ENCODE results near the gene CRYBG2.
A peak's percentile ranks its signal among the peaks of the same experiment; 100 is the strongest.
"Not testable (repeated sequence)": the region's sequence is repeated elsewhere in the genome, so short reads cannot be mapped to it uniquely, and the experiment has no call there.

CRYBG2 gene

DNA sequence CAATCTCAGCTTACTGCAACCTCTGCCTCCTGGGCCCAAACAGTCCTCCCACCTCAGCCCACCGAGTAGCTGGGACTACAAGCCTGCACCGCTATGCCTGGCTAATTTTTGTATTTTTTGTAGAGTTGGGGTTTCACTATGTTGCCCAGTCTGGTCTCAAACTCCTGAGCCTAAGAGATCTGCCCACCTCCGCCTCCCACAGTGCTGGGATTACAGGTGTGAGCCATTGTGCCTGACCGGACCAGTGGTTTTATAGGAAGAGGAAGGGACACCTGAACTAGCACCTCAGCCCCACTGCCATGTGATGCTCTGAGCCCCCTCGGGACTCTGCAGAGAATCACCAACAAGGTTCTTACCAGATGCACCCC lies 4.1 kb downstream of the CRYBG2 start:
- DNase-seq (ENCODE audit: low read depth): no peak

- no peak for DNase-seq (ENCODE audit: low read depth)
These were observed 4.6 kb downstream of the CRYBG2 start for GRCh38 chr1:26349188-26349876.

DNA sequence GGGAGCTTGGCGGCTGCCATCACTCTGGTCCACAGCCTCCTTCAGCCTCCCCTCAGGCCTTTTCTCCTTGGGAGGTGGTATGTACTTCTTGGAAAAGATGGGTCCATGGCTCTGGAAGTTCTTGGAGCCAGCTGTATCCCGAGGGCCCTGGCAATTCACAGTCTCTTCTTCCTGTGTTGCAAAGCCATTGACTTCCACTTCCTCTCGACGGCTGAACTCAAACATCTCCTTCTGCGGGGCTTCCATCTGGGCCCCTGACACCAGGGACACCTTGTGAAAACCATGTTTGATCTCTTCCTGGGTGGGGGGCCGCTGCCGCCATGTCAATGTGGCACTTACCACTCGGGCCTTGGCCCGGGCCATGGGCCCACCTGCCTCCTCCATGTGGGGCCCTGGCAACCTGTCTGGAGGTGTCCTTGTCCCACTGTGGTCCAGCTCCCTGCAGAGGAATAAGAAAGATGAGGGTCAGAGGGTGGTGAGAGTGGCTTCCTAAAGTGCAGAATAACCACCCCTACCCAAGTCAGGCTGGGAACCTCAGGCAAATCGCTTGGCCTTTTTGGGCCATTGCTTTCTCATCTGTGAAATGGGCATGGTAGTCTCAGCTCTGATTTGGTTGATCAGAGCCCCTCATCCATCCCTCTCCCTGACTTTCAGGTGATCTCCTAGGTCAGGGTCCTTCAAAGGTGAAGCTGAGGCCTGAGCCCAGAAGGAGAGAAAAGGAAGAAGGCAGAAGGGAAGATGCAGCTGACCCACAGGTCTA lies 7.5 kb downstream of the CRYBG2 start:
- DNase-seq (ENCODE audit: low read depth): no peak

GRCh38 chr1:26345718-26346117 lies 8.2 kb downstream of the CRYBG2 start:
- no peak for DNase-seq (ENCODE audit: low read depth)

GRCh38 chr1:26344147-26344920 lies 9.6 kb downstream of the CRYBG2 start:
- DNase-seq (ENCODE audit: low read depth): no peak

- DNase-seq (ENCODE audit: low read depth): no peak
These were observed 13.9 kb downstream of the CRYBG2 start for GRCh38 chr1:26340047-26340481.

- no peak for DNase-seq (ENCODE audit: low read depth)
These were observed 15.3 kb downstream of the CRYBG2 start for GRCh38 chr1:26338670-26339069.

DNA sequence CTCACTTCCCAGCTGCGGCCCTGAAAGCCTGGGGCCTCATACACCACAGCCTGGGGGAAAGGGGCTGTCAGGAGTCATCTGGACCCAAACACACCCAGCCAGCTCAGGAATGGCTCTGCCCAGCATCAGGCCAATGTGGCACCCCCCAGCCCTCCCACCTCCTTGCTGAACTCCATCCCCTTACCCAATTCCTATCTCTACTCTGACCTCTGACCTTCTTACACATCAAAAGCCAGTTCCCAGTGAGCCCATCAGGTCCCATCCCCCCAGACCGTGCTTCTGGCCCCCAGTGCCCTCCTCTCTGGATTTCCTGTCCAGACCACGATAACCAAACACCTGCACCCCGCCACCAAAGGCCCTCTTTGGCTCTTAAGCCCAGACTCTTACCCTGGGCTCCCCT lies 16.3 kb downstream of the CRYBG2 start:
- no peak for DNase-seq (ENCODE audit: low read depth)

DNA sequence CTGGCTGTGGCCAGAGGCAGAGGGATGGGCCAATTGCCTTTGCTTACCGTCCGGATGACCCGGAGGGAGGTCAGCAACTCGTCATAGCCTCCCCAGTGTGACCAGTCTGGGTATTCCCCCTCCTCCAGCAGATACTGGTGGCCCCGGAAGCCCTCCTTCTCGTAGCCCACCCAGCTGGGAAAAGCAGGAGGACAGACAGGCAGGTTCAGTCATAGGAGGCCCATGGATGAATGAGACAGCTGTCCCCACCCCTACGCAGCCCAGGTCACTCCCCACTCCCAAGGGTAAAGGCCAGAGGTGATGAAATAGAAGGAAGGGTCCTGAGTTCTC lies 16.8 kb downstream of the CRYBG2 start:
- DNase-seq (ENCODE audit: low read depth): no peak

- peak; percentile 83 for DNase-seq (ENCODE audit: low read depth)
These were observed 17.3 kb downstream of the CRYBG2 start for GRCh38 chr1:26336477-26337205.

- DNase-seq (ENCODE audit: low read depth): no peak
These were observed 18.0 kb downstream of the CRYBG2 start for GRCh38 chr1:26335774-26336476.

GRCh38 chr1:26333312-26333711 lies 20.6 kb downstream of the CRYBG2 start:
- DNase-seq (ENCODE audit: low read depth): not testable (repeated sequence)

GRCh38 chr1:26330276-26330675 lies 23.7 kb downstream of the CRYBG2 start:
- no peak for DNase-seq (ENCODE audit: low read depth)

GRCh38 chr1:26329380-26329779 lies 24.6 kb downstream of the CRYBG2 start:
- not testable (repeated sequence) for DNase-seq (ENCODE audit: low read depth)

GRCh38 chr1:26328597-26328996 lies 25.3 kb downstream of the CRYBG2 start:
- DNase-seq (ENCODE audit: low read depth): no peak

- no peak for DNase-seq (ENCODE audit: low read depth)
These were observed 26.0 kb downstream of the CRYBG2 start for GRCh38 chr1:26327956-26328362.

DNA sequence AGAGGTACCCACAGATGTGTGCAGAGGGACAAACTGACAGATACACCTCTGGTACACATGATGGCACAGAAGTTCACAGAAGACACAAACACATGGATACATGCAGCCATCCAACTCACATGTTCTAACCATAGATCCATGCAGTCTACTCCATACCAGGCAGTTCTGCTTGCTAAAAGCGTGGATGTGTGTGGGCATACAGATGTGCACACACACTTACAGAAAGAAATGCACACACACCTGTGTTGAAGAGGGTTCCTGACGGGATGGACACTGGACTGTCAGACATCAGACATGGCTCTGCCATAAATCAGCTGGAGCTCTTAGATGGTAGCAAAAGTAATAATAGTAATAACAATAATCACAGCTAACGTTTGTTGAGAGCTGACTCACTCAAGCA lies 29.4 kb downstream of the CRYBG2 start:
- DNase-seq (ENCODE audit: low read depth): no peak

- DNase-seq (ENCODE audit: low read depth): no peak
These were observed 30.5 kb downstream of the CRYBG2 start for GRCh38 chr1:26323382-26323781.

- DNase-seq (ENCODE audit: low read depth): no peak
These were observed 31.9 kb downstream of the CRYBG2 start for GRCh38 chr1:26322042-26322331.

- peak; percentile 93 for DNase-seq (ENCODE audit: low read depth)
These were observed 32.5 kb downstream of the CRYBG2 start for GRCh38 chr1:26321315-26322041.

DNA sequence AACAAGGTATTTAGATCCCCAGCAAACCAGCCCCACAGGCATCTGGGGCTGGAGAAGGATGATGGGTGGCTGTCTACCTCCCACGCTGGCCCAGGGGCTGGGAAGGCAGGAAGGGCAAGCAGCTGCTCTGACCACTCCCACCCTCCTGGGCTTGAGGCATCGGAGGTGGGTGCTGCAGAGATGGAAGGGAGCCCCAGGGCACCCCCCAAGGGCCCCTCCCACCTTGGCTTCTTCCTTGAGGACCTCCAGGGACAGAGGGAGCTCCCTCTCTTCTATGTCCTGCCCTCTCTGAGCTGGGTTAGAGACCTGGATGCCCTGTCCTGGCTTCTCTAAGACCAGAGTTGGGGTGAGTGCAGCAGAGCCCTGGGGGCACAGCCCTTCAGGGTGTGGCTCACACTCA lies 33.0 kb downstream of the CRYBG2 start:
- DNase-seq (ENCODE audit: low read depth): no peak

All from T follicular helper cell (primary cell).